Prostate gland (tissue), 2 donors: ENCODE results near the gene RETREG2. TPM values are rescaled to one million over a fixed set of nuclear protein-coding genes. Genes with fewer than 3 reads are reported as not detected.
A peak's percentile ranks its signal among the peaks of the same experiment; 100 is the strongest.

ENCODE experiments used
- DNase-seq: peaks from one replicate; pipeline ENCODE4 v3.0.0-alpha.2; 2019; ENCODE audit warnings: low spot score
- H3K27ac ChIP-seq, 2 donors: fragments of 200-600 bp; sonication (generic); 2 replicates each; pipeline ENCODE4 v1.5.1; 2017 to 2019
- H3K27me3 ChIP-seq: fragments of 200-600 bp; sonication (generic); replicated peaks from 2 replicates; pipeline ENCODE4 v1.5.1; 2019; ENCODE audit not compliant: insufficient read depth
- H3K36me3 ChIP-seq, 2 donors: fragments of 200-600 bp; sonication (generic); 1 replicate in 1 of 2; 2 replicates in 1 of 2; pipeline versions ENCODE4 v1.5.1 to v1.8.1; 2017 to 2019
- H3K4me1 ChIP-seq: fragments of 200-600 bp; sonication (generic); replicated peaks from 2 replicates; pipeline ENCODE4 v1.5.1; 2019
- H3K4me3 ChIP-seq, 2 donors: fragments of 200-600 bp; sonication (generic); 2 replicates each; pipeline ENCODE4 v1.5.1; 2017 to 2019
- H3K9me3 ChIP-seq: fragments of 200-600 bp; sonication (generic); 2 replicates; pipeline ENCODE4 v1.5.1; 2017
- CTCF ChIP-seq, 4 experiments: fragments of 200-600 bp in 2 of 4; fragments of 450-650 bp in 2 of 4; sonication (generic) in 2 of 4; IDR thresholded peaks; 1 replicate in 3 of 4; 2 replicates in 1 of 4; pipeline ENCODE4 v1.5.1; 2016 to 2019; ENCODE audit warnings: antibody characterized with exemption in 4 of 4, mild to moderate bottlenecking in 2 of 4, moderate library complexity in 2 of 4
- POLR2A ChIP-seq: fragments of 450-650 bp; IDR thresholded peaks from one replicate; pipeline ENCODE4 v1.6.1; 2016; ENCODE audit warnings: antibody characterized with exemption, mild to moderate bottlenecking
- POLR2AphosphoS5 ChIP-seq: sonication (generic); formaldehyde crosslinking; IDR thresholded peaks from one replicate; pipeline ENCODE4 v1.6.1; 2017; ENCODE audit warnings: antibody characterized with exemption
- WGBS: methylation state at CpG from one replicate; pipeline ENCODE4 v1.1.5; 2018; 5-methylcytosine and 5-hydroxymethylcytosine counted together
- intact Hi-C: fragments of 100-400 bp; cut with DNase I; formaldehyde crosslinking; loops from one replicate; pipeline ENCODE4 v1.14.2; 2022
- total RNA-seq, 2 donors: library from RNA; depleted of rRNA; stranded (reverse); fragments of >200 nt; gene quantifications; one replicate each; pipeline ENCODE4 v1.1.0, GENCODE V29; 2016

Gene RETREG2
- total RNA-seq, 2 donors from 2014 or later, result 84.4 to 142 TPM

DNA sequence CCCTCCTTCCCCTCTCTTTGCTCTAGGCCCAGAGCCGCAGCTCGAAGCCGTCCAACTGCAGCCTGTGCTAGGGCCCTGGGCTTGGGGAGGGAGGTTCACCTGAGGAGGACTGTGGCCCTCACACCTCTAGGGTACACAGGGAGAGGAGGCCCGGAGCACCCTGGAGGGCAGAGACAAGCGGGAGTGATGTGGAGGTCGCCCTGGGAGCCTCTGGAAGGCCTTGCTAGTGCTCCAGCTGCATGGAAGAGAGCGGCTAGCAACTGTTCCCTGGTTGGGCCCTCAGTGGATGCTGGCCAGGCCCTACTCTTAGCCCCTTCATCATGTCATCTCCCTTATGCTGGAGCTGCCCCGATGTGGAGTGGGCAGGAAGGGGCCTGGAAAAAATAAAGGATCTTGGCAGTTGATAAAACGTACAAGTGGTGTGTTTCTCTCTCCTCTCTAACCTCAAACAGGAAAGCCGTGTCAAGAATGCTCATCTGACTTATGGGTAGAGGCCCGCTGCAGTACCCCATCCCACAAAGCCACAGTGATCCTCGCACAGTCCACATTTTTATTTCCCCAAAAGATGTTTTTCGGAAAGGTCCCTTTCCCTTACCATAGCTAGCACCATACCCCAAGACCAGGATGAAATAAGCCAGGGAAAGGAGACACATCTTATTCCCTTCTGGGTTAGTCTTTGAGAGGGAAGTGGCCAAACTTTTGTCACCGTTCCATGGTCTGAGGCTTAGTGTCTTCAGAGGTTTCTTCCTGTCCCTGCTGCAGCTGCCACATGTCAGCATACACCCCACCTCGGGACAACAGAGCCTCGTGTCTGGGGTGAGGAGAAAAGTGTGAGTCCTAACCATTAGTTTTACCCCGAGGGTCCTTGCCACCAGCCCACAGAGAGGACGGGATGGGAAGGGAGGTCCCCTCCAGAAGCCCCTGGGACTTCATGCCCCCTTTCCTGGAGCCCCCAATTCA, 31.4 kb downstream of the RETREG2 start:
- no peak overlapping the region for H3K4me3 ChIP-seq
- 82% methylated on average over 18 of the region's 18 CpGs for WGBS
- H3K36me3 ChIP-seq, result peaks cover 3 to 10% of the 10 kb centered on the region in 2 donors
- peaks cover 11% of the 10 kb centered on the region for H3K4me1 ChIP-seq
- no peaks in the 10 kb centered on the region for H3K9me3 ChIP-seq
- intact Hi-C loops, result loop anchor here (10.0 kb wide), 1 partner anchor 85 kb away; no protein-coding TSS in a partner anchor
- DNase-seq, result no peak
- peak overlapping the region in 1 of 2 donors; percentile 10 for H3K27ac ChIP-seq
- H3K27me3 ChIP-seq, result no peaks in the 10 kb centered on the region
- TF ChIP-seq POLR2AphosphoS5, result no peak
- TF ChIP-seq CTCF (IDR thresholded peaks at IDR 0.05), result no peak
- TF ChIP-seq POLR2A, result no peak

DNA sequence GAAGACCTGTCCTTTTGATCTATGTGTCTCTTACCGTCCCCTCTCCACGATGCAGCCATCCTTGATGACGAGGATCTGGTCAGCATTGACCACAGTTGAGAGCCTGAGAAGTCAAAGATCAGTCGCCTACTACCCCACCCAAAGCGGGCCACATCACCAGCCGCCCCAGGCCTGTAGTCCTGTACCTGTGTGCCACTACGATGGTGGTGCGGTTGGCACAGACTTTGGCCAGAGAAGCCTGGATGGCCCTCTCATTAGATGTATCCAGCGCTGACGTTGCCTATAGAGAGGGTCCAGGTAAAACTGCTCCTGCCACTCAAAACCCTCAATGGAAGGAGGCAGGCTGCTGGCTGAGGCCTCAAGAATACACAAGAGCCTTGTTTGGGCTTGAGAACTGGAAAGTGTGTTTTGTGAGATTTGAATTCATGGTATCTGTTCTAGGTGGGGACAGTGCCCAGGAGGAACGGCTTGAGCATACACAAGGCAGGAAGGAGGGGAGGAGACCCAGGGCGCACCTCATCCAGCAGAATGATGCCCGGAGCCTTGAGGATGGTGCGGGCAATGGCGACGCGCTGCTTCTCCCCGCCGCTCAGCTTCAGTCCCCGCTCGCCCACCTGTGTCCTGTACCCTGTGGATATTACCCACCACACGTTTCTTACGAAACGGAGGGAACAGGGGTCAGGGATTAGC, 32.3 kb downstream of the RETREG2 start:
- H3K27ac ChIP-seq, result no peak overlapping the region

DNA sequence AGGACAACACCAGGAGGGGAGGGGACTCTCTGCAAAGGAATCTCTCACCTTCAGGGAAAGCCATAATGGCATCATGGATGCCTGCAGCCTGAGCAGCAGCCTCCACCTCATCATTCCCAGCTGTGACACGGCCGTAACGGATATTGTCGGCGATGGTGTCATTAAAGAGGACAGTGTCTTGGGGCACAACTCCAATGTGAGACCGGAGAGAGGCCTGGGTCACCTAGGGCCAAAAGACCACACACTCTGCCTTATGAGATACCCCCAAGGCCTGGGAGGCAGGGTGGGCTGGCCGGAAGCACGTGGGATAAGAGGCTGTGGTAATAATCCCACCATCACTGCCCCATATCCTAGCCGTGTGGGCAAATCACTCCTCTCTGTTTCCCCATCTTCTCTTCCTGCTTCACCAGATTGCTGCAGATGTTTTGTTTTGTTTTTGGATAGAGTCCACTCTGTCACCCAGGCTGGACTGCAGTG, 32.8 kb downstream of the RETREG2 start:
- no peaks in the 10 kb centered on the region for H3K9me3 ChIP-seq
- TF ChIP-seq CTCF (IDR thresholded peaks at IDR 0.05) (no peak), POLR2AphosphoS5 (no peak), POLR2A (no peak)
- H3K27me3 ChIP-seq, result no peaks in the 10 kb centered on the region
- H3K4me3 ChIP-seq, result no peak overlapping the region
- intact Hi-C loops, result loop anchor here (10.0 kb wide), 1 partner anchor 84 kb away; no protein-coding TSS in a partner anchor
- H3K4me1 ChIP-seq, result peaks cover 11% of the 10 kb centered on the region
- H3K36me3 ChIP-seq, result peaks cover 6 to 14% of the 10 kb centered on the region in 2 donors
- 89% methylated on average over 9 of the region's 9 CpGs for WGBS
- H3K27ac ChIP-seq, result no peak overlapping the region
- DNase-seq, result no peak

More for the DNA sequence above, 32.3 kb downstream of the RETREG2 start:
- no peak for DNase-seq
- 92% methylated on average over 24 of the region's 24 CpGs for WGBS
- no peak for TF ChIP-seq POLR2A
- no peaks in the 10 kb centered on the region for H3K9me3 ChIP-seq
- intact Hi-C loops, result loop anchor here (10.0 kb wide), 1 partner anchor 84 kb away; no protein-coding TSS in a partner anchor
- H3K27me3 ChIP-seq, result no peaks in the 10 kb centered on the region
- peaks cover 6 to 14% of the 10 kb centered on the region in 2 donors for H3K36me3 ChIP-seq
- H3K4me1 ChIP-seq, result peaks cover 11% of the 10 kb centered on the region
- H3K4me3 ChIP-seq, result no peak overlapping the region

- no peaks in the 10 kb centered on the region for H3K9me3 ChIP-seq
- no peak overlapping the region for H3K27ac ChIP-seq
- H3K36me3 ChIP-seq, result peaks cover 6 to 14% of the 10 kb centered on the region in 2 donors
- TF ChIP-seq POLR2AphosphoS5 (no peak), POLR2A (no peak), CTCF (IDR thresholded peaks at IDR 0.05) (no peak)
- intact Hi-C loops, result loop anchor here (10.0 kb wide), 1 partner anchor 82 kb away; no protein-coding TSS in a partner anchor
- 81% methylated on average over 8 of the region's 8 CpGs for WGBS
- no peak for DNase-seq
- peaks cover 11% of the 10 kb centered on the region for H3K4me1 ChIP-seq
- no peak overlapping the region for H3K4me3 ChIP-seq
- no peaks in the 10 kb centered on the region for H3K27me3 ChIP-seq
Observed at GRCh38 chr2:219213026-219213415, 34.9 kb downstream of the RETREG2 start.

DNA sequence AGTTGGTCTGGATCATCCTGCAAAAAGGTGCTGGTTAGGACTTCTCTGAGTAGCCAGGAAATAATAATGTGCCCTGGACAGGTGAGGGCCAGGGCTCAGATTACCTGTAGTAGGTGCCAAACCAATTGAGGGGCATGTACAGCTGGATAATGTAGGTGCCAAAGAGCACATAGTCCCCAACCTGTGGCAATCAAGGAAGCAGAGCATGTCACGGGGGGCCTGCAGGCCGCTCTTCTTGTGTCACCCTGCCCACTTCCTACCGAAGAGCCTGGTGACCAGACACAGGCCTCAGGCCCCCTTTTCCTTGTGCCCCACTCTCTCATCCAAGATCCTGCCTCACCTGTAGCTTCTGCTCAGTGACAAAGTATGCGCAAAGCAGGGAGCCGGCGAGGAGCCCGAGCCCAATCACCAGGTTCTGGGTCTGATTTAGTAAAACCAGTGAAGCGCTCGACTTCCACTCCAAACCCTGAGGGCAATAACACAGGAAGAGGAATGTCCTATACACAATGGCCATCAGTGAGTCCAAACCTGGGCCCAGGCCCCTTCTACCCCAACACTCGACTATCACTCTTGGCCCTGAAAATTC, 35.5 kb downstream of the RETREG2 start:
- no peak for DNase-seq
- peaks cover 6 to 14% of the 10 kb centered on the region in 2 donors for H3K36me3 ChIP-seq
- TF ChIP-seq POLR2A, result no peak
- no peak for TF ChIP-seq POLR2AphosphoS5
- TF ChIP-seq CTCF (IDR thresholded peaks at IDR 0.05), result no peak
- H3K4me1 ChIP-seq, result peaks cover 14% of the 10 kb centered on the region
- H3K4me3 ChIP-seq, result no peak overlapping the region
- H3K27ac ChIP-seq, result no peak overlapping the region
- H3K9me3 ChIP-seq, result no peaks in the 10 kb centered on the region
- no peaks in the 10 kb centered on the region for H3K27me3 ChIP-seq
- intact Hi-C loops, result loop anchor here (10.0 kb wide), 1 partner anchor 81 kb away; no protein-coding TSS in a partner anchor
- 91% methylated on average over 10 of the region's 10 CpGs for WGBS
